Measurements from ENCODE around the gene AZIN2. TPM values are rescaled to one million over a fixed set of nuclear protein-coding genes. Genes with fewer than 3 reads are reported as not detected.

The AZIN2 gene
- total RNA-seq, 1 experiment from 2014 or later: 7.3 TPM

GRCh38 chr1:33169290-33170055, 88.5 kb downstream of the AZIN2 start:
- Histone ChIP-seq H3K4me1 (replicated peaks; ENCODE audit: insufficient read depth) (peaks cover 15% of the 10 kb centered on the region), H3K9me3 (ENCODE audit: insufficient read depth, low read depth) (no peaks in the 10 kb centered on the region), H2AFZ (no peak overlapping the region), H3K27ac (no peak overlapping the region), H3F3A (ENCODE audit: insufficient read depth, low read depth) (peaks cover 13% of the 10 kb centered on the region; the same call in 1 of the 2 replicates), H3K9me2 (ENCODE audit: insufficient read depth) (no peaks in the 10 kb centered on the region), H3K4me2 (no peak overlapping the region), H3K36me3 (ENCODE audit: low read depth) (no peaks in the 10 kb centered on the region), H3K4me3 (no peak overlapping the region), H3K27me3 (ENCODE audit: insufficient read depth, low read depth) (no peaks in the 10 kb centered on the region), H3K79me2 (ENCODE audit: low read depth) (no peaks in the 10 kb centered on the region), H4K20me1 (ENCODE audit: insufficient read depth) (no peaks in the 10 kb centered on the region)
- intact Hi-C loops (cut with micrococcal nuclease; ENCODE audit: unreplicated experiment): no loop called here
- ChIA-PET POLR2A (ENCODE audit: unreplicated experiment) (no interaction called here), CTCF (no interaction called here)
- BruUV-seq (replicated peaks): no TSS peak
- TF ChIP-seq CTCF (conservative IDR thresholded peaks at IDR 0.05): no peak
- no peak for TF ChIP-seq EZH2 (IDR thresholded peaks at IDR 0.05; ENCODE audit: low read depth)
- DNase-seq: no peak

Other genes with a start within 250 kb of the AZIN2 start
- gene FNDC5, start 210.2 kb upstream of the AZIN2 start, total RNA-seq (2021): not detected in 2 replicates
- not detected in 2 replicates for gene HPCA, start 194.7 kb upstream of the AZIN2 start, total RNA-seq (2021)
- 102 and 132 TPM in 2 replicates for gene TMEM54, start 179.8 kb upstream of the AZIN2 start, total RNA-seq (2021)
- gene RNF19B, start 116.3 kb upstream of the AZIN2 start, total RNA-seq (2021): 25.4 and 25.5 TPM in 2 replicates
- 191 and 232 TPM in 2 replicates for gene AK2, start 44.3 kb upstream of the AZIN2 start, total RNA-seq (2021)
- gene TRIM62, start 100.9 kb downstream of the AZIN2 start, total RNA-seq (2021): 9.9 and 14.3 TPM in 2 replicates
- 32.3 and 33.1 TPM in 2 replicates for gene ZNF362, start 175.3 kb downstream of the AZIN2 start, total RNA-seq (2021)
- not detected in 2 replicates for gene A3GALT2, start 239.9 kb downstream of the AZIN2 start, total RNA-seq (2021)

Measured in PC-9 (cell line).